Hippocampal formation (tissue), 2 donors: ENCODE data around the gene HSPA6.
"Not testable (repeated sequence)": the region's sequence is repeated elsewhere in the genome, so short reads cannot be mapped to it uniquely, and the experiment has no call there.

Experiments
- DNase-seq, 2 donors: peaks; one replicate each; lab custom pipeline; 2025; lab: John Stamatoyannopoulos, UW

Gene HSPA6

DNA sequence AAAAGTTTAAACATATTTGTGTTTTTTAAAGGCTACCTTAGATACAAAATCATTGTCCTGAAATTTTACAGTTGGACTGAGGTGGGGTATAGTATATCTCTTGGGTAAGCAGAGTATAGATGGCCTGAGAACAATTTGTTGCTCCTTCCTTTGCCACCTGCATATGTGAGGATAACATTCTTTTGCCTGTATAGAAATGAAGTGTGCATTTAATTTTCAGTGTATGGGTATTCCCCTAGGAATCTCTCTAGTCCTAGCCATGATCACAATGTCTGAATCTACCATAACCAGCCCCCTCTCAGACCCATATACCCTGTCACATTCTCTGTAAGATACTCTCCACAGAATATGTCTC, 21.0 kb upstream of the HSPA6 start:
- DNase-seq: no peak

DNA sequence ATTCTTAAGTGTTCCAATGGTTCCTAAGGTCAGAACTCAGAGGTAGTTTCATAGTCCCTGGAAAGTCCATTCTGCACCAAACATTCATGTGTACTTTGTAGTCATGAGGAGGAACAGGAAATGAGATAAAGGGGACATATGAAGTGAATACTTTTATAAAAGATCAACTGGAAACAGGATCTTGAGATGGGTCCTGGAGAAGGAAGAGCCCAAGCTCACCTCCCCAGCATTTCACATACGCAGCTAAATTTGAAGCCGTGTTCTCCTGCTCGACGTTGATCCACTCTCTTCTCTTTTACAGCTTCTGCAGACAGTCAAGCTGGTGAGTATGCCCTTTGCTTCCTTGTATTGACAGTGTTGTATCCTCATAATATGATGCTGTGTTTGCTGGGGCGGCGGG, 18.7 kb upstream of the HSPA6 start:
- DNase-seq: no peak

DNA sequence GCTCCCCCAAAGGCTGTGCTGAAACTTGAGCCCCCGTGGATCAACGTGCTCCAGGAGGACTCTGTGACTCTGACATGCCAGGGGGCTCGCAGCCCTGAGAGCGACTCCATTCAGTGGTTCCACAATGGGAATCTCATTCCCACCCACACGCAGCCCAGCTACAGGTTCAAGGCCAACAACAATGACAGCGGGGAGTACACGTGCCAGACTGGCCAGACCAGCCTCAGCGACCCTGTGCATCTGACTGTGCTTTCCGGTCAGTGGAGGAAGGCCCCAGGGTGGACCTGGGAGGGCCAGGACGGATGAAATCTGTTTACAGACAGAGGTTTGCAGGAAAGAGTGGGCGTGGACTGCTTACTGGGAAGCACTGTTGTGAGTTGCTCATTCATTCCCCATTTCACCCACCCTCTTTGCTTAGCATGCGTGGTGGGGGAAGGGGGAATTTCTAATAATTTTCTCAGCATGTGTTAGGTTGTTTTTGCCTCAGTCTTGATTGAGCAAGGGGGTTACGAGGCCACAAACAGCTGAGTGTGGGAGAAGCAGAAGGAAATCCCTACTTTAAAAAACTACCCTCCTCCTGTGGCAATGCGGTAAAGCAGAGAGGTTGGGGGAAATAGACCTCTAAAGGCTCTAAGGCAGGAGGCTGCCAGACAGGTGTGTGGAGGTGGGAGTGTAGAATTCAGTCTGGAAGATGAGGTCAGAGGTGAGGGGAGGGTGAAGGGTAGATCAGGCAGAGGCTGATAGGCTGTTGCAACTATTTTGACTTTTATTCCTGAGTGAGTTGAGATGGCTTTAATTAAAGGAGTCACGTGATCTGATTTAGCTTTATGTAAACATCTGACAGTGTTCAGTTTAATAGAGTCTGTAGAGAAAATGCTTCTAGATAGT, 17.8 kb upstream of the HSPA6 start:
- DNase-seq: no peak

DNA sequence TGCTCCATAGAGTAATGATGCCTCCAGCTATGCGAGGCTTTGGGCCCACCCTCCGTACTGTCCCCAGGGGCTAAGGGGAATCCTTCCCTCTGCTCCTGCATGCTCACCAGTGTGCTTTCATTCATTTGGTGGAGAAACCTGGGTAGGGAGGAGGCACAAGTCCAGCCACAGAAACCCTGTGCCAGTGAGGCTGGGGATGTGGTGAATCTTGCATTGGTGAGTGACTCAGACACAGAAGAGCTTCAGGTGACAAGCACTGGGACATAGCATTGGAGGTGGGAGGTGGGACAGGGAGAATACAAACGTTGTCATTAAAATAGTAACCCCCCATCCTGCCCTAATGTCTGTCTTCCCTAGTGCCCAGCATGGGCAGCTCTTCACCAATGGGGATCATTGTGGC, 13.9 kb upstream of the HSPA6 start:
- DNase-seq: no peak

DNA sequence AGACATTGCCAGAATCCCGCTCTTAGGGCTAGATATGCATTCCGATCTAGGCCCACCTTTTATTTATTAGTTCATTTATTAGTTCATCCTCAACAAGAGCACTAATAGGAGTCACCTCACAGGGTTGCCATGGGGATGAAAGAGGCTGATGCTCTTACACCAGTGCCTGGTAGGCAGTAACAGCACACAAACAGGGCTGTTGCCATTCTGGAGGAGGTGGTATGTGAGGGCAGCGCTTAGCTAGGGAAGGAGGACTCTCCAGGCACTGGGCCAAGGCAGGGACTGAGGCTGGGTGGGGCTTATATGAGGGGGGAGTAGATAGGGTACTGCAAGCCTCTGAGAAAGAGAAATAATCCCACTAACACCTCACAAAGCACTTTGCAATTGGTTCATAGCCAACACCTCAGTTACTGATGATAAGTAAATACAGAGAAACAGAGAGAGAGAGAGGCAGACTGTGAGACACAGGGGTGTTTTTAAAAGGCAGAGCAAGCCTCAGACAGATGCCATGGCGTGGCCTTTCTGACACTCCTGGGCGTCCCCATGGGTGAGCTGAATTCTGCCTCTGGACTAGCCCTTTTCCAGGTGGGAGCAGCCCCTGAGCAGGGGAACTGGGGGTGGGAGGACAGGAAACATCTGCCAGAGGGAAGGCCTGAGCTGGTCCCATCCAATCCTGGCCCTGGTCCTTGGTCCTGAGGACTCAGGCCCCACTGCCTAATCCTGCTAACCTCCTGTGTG, 13.2 kb upstream of the HSPA6 start:
- DNase-seq: no peak

DNA sequence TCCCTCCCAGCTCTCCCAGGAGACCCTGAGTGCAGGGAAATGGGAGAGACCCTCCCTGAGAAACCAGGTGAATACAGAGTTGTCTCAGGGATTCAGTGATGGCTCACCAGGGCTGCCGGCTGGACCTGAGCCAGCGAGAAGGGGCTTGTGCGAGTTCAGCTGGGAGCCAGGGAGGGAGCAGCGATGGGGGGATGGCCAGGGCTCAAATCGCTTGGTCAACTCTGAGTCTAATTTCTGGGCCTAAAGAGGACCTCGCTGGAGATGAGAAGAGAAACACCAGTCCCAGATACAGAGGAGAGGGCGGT, 12.6 kb upstream of the HSPA6 start:
- DNase-seq: no peak

DNA sequence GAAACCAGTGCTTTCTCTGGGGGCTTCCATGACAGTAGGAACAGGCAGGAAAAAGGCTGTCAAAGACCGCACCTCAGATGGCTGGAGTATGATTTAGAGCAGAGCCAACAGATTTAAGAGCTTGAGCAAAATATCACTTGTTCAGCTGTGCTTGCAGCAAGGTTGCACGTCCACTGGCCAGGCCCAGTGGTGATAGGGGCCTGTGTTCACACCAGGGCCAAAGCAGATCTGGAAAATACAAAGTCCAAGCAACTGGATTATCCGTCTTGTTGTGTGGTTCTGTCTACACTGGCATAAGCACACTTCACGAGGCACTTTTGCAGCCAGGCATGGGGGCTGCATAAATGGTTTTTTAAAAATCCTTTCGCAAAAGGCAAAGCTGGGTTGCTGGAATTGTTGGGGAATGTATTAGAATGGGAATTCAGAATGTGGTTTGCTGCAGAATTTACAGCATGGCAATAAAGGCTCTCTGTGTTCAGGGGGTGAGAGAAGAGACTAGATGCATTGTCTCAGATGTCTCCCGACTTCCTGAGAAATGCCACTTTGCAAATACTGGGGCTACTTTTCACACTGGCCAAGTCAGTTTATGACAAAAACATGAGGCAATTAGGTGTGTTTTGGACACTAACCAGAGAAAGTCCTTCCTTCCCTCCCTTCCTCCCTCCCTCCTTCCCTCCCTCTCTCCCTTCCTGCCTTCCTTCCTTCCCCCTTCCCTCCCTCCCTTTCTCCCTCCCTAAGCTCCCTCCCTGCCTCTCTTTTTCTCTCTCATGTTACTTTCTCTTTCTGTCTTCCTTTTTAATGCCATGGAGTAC, 11.5 kb upstream of the HSPA6 start:
- DNase-seq: not testable (repeated sequence)

DNA sequence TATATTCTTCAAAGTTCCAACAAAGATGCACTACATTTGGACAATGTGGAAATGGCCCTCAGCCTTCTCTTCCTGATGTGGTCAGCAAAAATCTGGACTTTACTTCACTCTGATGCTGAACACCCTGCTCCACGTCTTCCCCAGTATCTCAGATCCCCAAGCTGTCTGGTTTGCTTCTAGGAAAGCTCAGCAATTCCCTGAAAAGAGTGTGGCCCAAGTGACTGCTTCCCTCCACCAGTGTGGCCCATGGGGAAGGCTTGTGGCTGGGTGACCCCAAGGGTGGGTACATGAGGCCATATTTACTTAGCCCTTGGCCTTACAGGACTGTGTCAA, 10.9 kb upstream of the HSPA6 start:
- not testable (repeated sequence) for DNase-seq

DNA sequence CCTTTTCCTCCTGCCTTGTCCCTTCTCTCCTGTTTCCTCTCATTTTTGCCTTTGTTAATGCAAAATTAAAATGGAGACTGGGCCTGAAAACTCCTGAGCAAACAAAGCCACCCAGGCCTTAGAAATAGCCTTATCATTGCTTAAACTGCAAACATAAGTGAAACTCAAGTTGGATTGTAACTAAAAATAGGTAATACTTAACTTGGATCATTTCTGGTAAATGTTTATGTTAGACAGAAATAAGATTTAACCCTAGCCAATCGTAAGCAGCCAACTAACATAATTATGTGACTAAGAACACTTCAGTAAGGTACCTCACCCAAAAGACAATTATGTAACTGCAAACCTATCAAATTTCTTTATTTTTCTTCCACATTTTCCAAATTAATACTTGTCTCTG, 10.4 kb upstream of the HSPA6 start:
- DNase-seq: not testable (repeated sequence)

DNA sequence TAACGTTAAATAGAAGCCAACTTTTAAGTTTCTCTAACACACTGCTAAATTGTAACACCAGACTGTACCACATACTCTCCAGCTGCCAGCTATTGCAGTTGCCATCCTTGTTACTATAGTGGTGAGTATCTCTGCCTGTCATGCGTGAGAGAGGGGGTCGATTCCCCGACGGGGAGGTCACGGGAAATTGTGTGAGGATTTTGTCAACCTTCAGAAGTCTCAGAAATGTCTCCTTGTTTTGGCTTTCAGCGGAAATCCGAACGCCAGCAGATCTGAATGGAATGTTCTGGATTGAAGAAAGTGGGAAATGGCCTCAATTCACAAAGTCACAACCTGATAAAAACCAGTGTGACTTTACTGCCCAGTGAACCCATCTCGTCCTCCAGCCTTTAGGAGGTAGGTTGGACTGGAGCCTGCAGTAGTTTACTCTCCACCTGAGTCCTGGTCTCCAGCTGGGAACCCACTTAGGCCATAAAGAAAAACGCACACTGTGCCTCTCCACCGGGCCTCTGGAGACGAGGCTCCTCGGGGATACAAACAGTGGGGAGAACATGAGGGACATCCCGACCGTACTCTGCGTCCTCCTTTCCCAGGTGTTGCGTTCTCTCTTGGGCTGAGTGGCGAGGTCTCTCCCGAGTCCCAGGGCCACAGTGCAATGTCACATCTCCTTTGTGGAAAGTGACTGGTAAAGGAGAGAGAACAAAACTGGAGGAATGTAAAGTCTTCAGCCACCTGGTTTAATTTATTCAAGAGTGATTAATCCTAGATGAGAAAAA, 1.1 kb upstream of the HSPA6 start:
- DNase-seq: not testable (repeated sequence)

DNA sequence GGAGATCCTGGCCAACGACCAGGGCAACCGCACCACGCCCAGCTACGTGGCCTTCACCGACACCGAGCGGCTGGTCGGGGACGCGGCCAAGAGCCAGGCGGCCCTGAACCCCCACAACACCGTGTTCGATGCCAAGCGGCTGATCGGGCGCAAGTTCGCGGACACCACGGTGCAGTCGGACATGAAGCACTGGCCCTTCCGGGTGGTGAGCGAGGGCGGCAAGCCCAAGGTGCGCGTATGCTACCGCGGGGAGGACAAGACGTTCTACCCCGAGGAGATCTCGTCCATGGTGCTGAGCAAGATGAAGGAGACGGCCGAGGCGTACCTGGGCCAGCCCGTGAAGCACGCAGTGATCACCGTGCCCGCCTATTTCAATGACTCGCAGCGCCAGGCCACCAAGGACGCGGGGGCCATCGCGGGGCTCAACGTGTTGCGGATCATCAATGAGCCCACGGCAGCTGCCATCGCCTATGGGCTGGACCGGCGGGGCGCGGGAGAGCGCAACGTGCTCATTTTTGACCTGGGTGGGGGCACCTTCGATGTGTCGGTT, 477 bp downstream of the HSPA6 start:
- not testable (repeated sequence) for DNase-seq

DNA sequence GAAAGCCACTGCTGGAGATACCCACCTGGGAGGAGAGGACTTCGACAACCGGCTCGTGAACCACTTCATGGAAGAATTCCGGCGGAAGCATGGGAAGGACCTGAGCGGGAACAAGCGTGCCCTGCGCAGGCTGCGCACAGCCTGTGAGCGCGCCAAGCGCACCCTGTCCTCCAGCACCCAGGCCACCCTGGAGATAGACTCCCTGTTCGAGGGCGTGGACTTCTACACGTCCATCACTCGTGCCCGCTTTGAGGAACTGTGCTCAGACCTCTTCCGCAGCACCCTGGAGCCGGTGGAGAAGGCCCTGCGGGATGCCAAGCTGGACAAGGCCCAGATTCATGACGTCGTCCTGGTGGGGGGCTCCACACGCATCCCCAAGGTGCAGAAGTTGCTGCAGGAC, 981 bp downstream of the HSPA6 start:
- DNase-seq: not testable (repeated sequence)

DNA sequence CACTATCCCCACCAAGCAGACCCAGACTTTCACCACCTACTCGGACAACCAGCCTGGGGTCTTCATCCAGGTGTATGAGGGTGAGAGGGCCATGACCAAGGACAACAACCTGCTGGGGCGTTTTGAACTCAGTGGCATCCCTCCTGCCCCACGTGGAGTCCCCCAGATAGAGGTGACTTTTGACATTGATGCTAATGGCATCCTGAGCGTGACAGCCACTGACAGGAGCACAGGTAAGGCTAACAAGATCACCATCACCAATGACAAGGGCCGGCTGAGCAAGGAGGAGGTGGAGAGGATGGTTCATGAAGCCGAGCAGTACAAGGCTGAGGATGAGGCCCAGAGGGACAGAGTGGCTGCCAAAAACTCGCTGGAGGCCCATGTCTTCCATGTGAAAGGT, 1.6 kb downstream of the HSPA6 start:
- not testable (repeated sequence) for DNase-seq

DNA sequence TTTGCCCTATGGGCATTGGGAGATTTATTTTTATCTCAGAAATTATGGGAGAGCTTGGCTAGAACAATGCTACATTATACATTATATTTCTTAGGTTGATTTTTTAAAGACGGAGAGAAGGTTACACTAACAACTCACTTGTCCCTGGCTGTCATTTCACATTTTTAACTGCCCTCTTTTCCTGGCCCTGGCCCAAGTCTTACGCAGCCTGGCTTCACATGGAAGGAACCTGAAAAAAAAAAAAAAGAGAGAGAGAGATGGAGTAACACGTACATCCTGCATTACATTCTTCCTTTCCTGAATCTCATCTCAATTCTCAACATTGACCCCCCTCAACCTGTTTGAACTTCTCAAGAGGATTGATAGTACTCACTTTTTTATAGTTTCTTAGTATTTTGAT, 4.2 kb downstream of the HSPA6 start:
- DNase-seq: not testable (repeated sequence)

DNA sequence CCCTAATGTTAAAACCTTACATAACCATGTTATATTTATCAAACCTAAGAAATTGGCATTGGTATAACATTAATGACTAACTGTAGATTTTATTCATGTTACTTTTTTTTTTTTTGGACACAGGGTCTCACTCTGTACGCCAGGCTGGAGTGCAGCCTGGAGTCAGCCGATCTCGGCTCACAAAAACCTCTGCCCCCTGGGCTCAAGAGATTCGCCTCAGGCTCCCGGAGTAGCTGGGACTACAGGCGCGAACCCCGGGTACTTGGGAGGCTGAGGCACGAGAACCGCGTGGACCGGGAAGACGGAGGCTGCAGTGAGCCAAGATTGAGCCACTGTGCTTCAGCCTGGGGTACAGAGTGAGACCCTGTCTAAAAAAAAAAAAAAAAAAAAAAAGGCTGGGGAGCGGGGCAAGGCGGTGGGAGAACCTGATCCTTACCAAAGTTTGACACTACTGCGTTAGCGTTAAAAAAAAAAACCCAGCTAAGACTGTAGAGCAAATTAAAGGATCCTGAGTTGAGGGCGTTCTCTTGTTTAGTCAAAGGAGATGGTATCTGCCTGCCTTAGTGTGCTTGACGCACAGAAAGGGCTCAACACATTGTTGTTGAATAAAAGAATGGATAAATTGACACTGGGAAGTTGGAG, 5.2 kb downstream of the HSPA6 start:
- DNase-seq: not testable (repeated sequence)

DNA sequence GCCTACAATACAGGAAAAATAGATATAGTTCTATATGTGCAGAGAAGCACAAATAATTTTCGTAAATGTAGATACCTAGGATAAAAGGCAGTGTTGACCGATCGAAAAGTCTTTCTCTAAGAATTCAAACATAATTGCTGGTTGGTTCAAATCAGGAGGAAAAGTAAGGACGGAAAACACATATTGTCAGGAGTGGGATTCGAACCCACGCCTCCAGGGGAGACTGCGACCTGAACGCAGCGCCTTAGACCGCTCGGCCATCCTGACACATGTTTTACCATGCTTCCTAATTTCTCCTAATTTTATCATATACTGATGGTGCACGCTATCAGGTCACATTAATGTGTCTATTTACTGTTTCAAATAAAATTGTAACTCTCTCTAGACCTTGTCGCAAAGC, 5.8 kb downstream of the HSPA6 start:
- DNase-seq: peak; percentile 42 to 81

DNA sequence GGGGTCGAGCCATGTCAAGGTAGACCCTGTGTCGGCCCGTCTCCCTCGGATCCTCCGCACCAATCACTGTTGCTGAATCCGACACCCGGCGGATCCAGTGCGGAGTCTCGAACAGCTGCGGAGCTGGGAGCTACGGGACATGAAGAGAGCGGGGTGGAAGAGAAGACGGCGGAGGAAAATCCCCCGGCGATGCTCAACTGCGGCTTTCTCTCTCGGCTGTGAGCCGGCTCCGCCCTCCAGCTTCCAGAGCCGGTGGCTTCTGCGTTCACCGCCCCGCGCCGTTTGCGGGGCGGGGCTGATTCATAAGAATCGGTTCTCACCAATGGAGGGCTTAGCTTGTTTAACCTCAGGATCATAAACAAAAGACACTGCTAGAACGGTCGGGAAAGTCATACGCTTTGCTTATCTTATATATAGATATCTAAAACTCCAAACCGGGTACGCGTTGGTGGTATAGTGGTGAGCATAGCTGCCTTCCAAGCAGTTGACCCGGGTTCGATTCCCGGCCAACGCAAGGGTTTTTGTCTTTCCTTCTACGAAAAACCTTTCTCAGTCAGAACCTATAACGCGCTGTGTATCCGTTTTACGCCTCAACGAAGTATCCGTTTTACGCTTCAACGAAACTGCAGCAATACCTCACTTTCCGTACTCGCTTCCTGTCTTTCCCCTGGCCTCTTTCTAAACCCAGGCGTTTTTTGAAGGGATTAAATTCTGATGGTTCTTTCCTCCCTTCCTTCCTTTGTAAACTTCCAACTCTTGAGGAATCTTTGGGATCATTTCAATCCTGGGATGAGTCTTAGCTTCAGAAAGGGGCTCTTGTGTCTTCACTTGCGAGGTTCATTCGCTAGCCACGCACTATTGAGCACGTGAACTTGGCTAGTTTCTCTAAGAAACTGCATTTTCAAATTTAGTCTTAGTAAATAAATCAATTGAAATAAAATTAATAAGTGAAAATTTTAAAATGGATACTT, 6.6 kb downstream of the HSPA6 start:
- DNase-seq: peak; percentile 80 to 92

DNA sequence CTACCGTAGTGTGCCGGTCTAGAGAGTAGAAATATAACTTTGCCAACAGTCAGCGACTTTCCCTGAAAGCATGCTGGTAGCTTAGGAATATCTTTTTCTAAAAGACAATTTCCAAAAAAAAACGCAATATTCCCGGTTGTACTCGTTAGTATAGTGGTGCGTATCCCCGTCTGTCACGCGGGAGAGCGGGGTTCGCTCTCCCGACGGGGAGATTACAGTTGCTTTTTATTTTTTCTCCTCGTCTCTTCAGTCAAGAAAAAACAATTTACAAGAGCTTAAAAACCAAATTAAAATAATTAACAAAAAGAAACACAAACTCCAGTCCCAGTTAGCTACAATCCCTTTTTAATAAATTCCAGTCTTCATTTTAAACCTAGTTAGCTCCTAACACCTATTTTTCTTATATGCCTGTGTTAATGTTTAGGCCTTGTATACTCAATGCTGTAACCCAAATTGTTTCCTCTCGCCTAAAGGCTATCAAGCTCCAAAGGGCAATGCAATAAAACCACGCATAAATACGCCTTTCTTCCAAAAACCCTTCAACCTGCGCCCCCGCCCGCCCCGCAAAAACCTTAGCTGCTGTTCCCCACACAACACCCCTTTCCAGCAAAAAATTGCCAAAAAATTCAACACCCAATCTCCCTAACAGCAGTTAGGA, 7.8 kb downstream of the HSPA6 start:
- no peak for DNase-seq
